Loucy (cell line): ENCODE results near the gene CPEB2.
A peak's percentile ranks its signal among the peaks of the same experiment; 100 is the strongest.

ENCODE experiments used
- H2AFZ ChIP-seq: fragments of 200-600 bp; sonication (generic); 2 replicates; pipeline ENCODE4 v1.6.0; 2016; ENCODE audit warnings: antibody characterized with exemption, mild to moderate bottlenecking, low read length, moderate library complexity
- H3F3A ChIP-seq: fragments of 200-600 bp; 2 replicates; pipeline ENCODE4 v1.6.0; 2016; ENCODE audit warnings: antibody characterized with exemption, low read depth, mild to moderate bottlenecking
- H3K27me3 ChIP-seq: fragments of 200-600 bp; sonication (generic); 2 replicates; pipeline ENCODE4 v1.6.1; 2014; ENCODE audit warnings: low read length, mild to moderate bottlenecking; ENCODE audit not compliant: insufficient read depth, poor library complexity, severe bottlenecking
- H3K36me3 ChIP-seq: fragments of 200-600 bp; sonication (generic); 2 replicates; pipeline ENCODE4 v1.6.1; 2016; ENCODE audit warnings: low read length; ENCODE audit not compliant: insufficient read depth
- H3K4me1 ChIP-seq: fragments of 200-600 bp; sonication (generic); 2 replicates; pipeline ENCODE4 v1.5.1; 2014; ENCODE audit warnings: low read length, mild to moderate bottlenecking; ENCODE audit not compliant: insufficient read depth, poor library complexity, severe bottlenecking
- H3K4me2 ChIP-seq: fragments of 200-600 bp; sonication (generic); 2 replicates; pipeline ENCODE4 v1.6.0; 2014; ENCODE audit warnings: antibody characterized with exemption, low read length, low read depth, mild to moderate bottlenecking; ENCODE audit not compliant: poor library complexity, severe bottlenecking
- H3K4me3 ChIP-seq: fragments of 200-600 bp; sonication (generic); 2 replicates; pipeline ENCODE4 v1.5.1; 2014; ENCODE audit warnings: low read length, mild to moderate bottlenecking, mixed read lengths; ENCODE audit not compliant: poor library complexity, severe bottlenecking
- H3K79me2 ChIP-seq: fragments of 200-600 bp; sonication (generic); 2 replicates; pipeline ENCODE4 v1.6.1; 2014; ENCODE audit warnings: low read length; ENCODE audit not compliant: insufficient read depth
- H3K9ac ChIP-seq: fragments of 200-600 bp; sonication (generic); 2 replicates; pipeline ENCODE4 v1.6.0; 2014; ENCODE audit warnings: mild to moderate bottlenecking, low read depth, low read length, moderate library complexity; ENCODE audit not compliant: poor library complexity, severe bottlenecking
- H3K9me2 ChIP-seq: fragments of 200-600 bp; sonication (generic); replicated peaks from 2 replicates; pipeline ENCODE4 v1.6.1; 2016; ENCODE audit warnings: low read depth, low read length, mixed read lengths
- H3K9me3 ChIP-seq: fragments of 200-600 bp; sonication (generic); 2 replicates; pipeline ENCODE4 v1.6.1; 2014; ENCODE audit warnings: mild to moderate bottlenecking, antibody characterized with exemption, low read length, low read depth; ENCODE audit not compliant: insufficient read depth
- H4K20me1 ChIP-seq: fragments of 200-600 bp; sonication (generic); 2 replicates; pipeline ENCODE4 v1.6.0; 2014; ENCODE audit warnings: antibody characterized with exemption, low read length, mild to moderate bottlenecking; ENCODE audit not compliant: insufficient read depth, poor library complexity, severe bottlenecking
- EZH2phosphoT487 ChIP-seq: fragments of 200-600 bp; IDR thresholded peaks from 2 replicates; pipeline ENCODE4 v1.6.1; 2018; ENCODE audit warnings: antibody characterized with exemption, mild to moderate bottlenecking, moderate library complexity, borderline replicate concordance
- TF ChIP-seq, protein P1 (sequence below): fragments of 200-600 bp; sonication (generic); conservative IDR thresholded peaks from 2 replicates; pipeline ENCODE4 v1.5.1; 2014; ENCODE audit warnings: mild to moderate bottlenecking, antibody characterized with exemption, low read length

Gene CPEB2

DNA sequence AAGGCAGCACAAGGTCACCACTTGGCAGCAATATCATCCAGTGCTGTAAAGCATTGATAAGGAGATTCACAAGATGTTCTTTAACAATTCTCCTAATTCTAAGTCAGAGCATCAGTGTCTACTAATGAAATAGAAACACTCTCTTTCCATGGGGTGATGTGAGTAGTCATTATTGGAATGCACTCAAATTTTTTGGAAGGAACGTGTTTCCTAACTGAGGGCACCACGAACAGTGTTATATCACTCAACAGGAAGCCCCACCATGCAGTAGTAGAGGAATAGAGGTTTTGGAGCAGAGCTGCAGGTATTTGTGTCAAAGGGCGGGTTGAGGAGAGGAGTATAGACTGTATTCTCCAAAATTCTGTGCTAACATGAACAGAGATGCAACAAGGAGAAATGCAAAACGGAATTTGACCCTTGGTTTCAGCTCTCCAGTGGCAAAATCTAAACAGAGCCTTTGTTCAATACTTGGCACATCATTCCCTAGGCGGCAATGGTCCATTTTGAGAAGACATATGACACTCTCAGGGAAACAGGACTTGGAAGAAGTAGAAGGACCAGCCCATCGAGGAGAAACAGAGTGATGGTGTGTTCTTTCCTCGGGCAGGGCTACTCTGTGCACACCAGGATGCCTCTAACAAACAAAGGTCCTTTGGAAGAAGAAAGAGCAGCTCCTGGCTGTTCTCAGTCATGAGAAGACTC lies 98.9 kb downstream of the CPEB2 start:
- Histone ChIP-seq H3K79me2 (no peaks in the 10 kb centered on the region), H3K9ac (no peak overlapping the region), H3K9me2 (no peaks in the 10 kb centered on the region), H3K4me3 (no peak overlapping the region), H4K20me1 (no peaks in the 10 kb centered on the region), H2AFZ (no peak overlapping the region), H3K4me1 (peaks cover 8% of the 10 kb centered on the region), H3F3A (no peaks in the 10 kb centered on the region), H3K9me3 (0 out of 2 replicates have a peak, but pooled peaks cover 4% of the 10 kb centered on the region), H3K36me3 (no peaks in the 10 kb centered on the region), H3K4me2 (no peak overlapping the region), H3K27me3 (no peaks in the 10 kb centered on the region)
- TF ChIP-seq, protein P1, sequence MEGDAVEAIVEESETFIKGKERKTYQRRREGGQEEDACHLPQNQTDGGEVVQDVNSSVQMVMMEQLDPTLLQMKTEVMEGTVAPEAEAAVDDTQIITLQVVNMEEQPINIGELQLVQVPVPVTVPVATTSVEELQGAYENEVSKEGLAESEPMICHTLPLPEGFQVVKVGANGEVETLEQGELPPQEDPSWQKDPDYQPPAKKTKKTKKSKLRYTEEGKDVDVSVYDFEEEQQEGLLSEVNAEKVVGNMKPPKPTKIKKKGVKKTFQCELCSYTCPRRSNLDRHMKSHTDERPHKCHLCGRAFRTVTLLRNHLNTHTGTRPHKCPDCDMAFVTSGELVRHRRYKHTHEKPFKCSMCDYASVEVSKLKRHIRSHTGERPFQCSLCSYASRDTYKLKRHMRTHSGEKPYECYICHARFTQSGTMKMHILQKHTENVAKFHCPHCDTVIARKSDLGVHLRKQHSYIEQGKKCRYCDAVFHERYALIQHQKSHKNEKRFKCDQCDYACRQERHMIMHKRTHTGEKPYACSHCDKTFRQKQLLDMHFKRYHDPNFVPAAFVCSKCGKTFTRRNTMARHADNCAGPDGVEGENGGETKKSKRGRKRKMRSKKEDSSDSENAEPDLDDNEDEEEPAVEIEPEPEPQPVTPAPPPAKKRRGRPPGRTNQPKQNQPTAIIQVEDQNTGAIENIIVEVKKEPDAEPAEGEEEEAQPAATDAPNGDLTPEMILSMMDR, result no peak
- TF ChIP-seq EZH2phosphoT487, result no peak

DNA sequence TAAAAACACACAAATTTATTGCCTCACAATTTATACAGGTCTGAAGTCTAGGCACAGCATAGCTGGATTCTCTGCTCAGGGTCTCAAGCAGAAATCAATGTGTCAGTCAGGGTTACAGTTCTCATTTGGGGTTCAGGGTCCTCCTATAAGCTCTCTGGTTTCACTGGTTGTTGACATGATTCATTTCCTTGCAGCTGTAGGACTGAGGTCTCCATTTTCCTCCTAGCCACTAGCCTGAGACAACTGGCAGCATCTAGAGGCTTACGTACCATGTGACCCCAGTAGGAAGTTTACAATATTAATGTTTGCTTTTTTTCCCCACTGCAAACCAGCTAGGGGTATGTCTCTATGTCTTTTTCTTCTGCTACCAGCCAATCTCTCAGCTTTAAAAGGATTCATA lies 102.5 kb downstream of the CPEB2 start:
- Histone ChIP-seq H3F3A (no peaks in the 10 kb centered on the region), H4K20me1 (no peaks in the 10 kb centered on the region), H3K4me3 (no peak overlapping the region), H3K4me2 (peak overlapping the region; percentile 11), H3K9ac (no peak overlapping the region), H3K4me1 (peaks cover 8% of the 10 kb centered on the region), H3K9me2 (no peaks in the 10 kb centered on the region), H2AFZ (peak overlapping the region; percentile 83), H3K9me3 (no peaks in the 10 kb centered on the region), H3K27me3 (no peaks in the 10 kb centered on the region), H3K79me2 (no peaks in the 10 kb centered on the region), H3K36me3 (no peaks in the 10 kb centered on the region)
- TF ChIP-seq, protein P1, result no peak
- TF ChIP-seq EZH2phosphoT487, result no peak

- no peaks in the 10 kb centered on the region for H3K9me2 ChIP-seq
- no peaks in the 10 kb centered on the region for H3K79me2 ChIP-seq
- H3K9ac ChIP-seq, result no peak overlapping the region
- no peaks in the 10 kb centered on the region for H3F3A ChIP-seq
- H3K4me2 ChIP-seq, result no peak overlapping the region
- TF ChIP-seq, protein P1, result no peak
- no peak for TF ChIP-seq EZH2phosphoT487
- no peak overlapping the region for H3K4me3 ChIP-seq
- H3K36me3 ChIP-seq, result no peaks in the 10 kb centered on the region
- H3K27me3 ChIP-seq, result no peaks in the 10 kb centered on the region
- H3K4me1 ChIP-seq, result peaks cover 8% of the 10 kb centered on the region
- H3K9me3 ChIP-seq, result no peaks in the 10 kb centered on the region
- H2AFZ ChIP-seq, result no peak overlapping the region
- H4K20me1 ChIP-seq, result no peaks in the 10 kb centered on the region
These were observed 104.1 kb downstream of the CPEB2 start for GRCh38 chr4:15106399-15106798.
